ENCODE results near the gene CZIB. TPM values are rescaled to one million over a fixed set of nuclear protein-coding genes. Genes with fewer than 3 reads are reported as not detected.
A peak's percentile ranks its signal among the peaks of the same experiment; 100 is the strongest.

CZIB gene
- total RNA-seq, 2 experiments from 2014 or later: 35.3 to 36.4 TPM

- Mint-ChIP-seq H3K36me3 (ENCODE audit: low read depth) (peaks cover 15% of the 10 kb centered on the region), H3K9me3 (no peaks in the 10 kb centered on the region), H3K27me3 (no peaks in the 10 kb centered on the region), H3K4me1 (ENCODE audit: low read depth) (peaks cover 17% of the 10 kb centered on the region), H3K27ac (no peak overlapping the region), H3K4me3 (no peak overlapping the region)
- ChIA-PET POLR2A (interaction anchor here (0.7 kb wide), 1 partner anchor 165 kb away, joined by 3 read pairs; no protein-coding TSS in a partner anchor), CTCF (no interaction called here)
- ATAC-seq (no peak), DNase-seq (no peak)
- intact Hi-C loops (cut with micrococcal nuclease): no loop called here
- no peak for TF ChIP-seq CTCF (IDR thresholded peaks at IDR 0.05)
Measured at GRCh38 chr1:53241828-53242227, 21.4 kb upstream of the CZIB start.

DNA sequence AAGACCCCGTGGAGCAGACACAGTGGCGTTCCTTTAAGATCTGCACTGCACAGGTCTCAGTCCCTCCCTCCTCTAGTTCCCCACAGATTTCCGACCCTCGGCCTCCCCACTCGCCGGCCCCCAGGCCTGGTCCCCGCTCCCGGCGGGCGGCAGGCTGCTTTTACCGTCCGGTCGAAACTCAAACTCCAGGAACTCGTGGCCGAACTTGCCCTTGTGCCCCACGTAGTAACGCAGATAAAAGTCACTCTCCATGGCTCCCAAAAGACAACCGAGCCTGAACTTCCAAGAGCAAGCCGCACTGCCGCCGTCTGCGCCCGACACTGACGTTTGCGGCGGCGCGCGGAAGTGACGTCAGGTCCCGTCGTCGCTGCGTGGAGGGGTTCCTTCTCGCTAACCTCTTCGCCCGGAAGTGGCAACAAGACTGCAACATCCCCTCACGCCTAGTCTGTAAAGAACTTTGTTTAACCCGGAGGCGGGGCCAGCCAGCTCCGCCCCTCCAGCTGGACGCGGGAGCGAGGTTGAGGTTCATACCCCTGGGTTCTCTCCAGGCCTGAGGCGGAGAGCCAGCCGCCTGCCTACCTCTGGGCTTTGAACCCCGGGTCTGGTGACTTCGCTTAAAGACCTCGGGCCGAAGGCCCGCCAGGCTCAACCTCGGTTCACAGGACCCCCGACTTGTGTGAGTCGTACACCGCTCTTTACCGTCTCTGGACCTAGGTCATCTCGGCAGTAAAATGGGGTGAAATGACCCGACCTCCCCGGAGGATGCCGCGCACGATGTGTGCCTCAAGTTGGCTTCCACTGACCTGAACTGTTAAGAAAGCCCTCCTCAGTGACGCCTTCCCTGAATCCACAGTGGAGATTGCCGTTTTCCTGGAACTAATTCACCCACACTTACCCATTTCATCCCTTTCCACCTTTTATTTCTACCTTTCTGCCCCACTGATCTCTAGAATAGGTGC lies 18.0 kb upstream of the CZIB start, which contains the start of gene MAGOH:
Gene MAGOH (minus strand): TSS at position 322 of the 959 bp plus-strand sequence. CDS start 70 bp downstream, at position 252.
- intact Hi-C loops (cut with micrococcal nuclease): no loop called here
- ChIA-PET POLR2A (interaction anchor here (0.9 kb wide), 1 partner anchor 10 kb away, joined by 3 read pairs; no protein-coding TSS in a partner anchor), CTCF (interaction anchor here (0.6 kb wide), 1 partner anchor 155 kb away, joined by 3 read pairs; no protein-coding TSS in a partner anchor)
- H3K27ac Mint-ChIP-seq: peak within 1 kb of the TSS; percentile 88
- ATAC-seq: peak; percentile 100
- peaks cover 30% of the 10 kb centered on the region for H3K4me1 Mint-ChIP-seq (ENCODE audit: low read depth)
- no peaks in the 10 kb centered on the region for H3K9me3 Mint-ChIP-seq
- no peaks in the 10 kb centered on the region for H3K27me3 Mint-ChIP-seq
- peak within 1 kb of the TSS; percentile 98 for H3K4me3 Mint-ChIP-seq
- H3K36me3 Mint-ChIP-seq (ENCODE audit: low read depth): peaks cover 25% of the 10 kb centered on the region
- DNase-seq: peak; percentile 96
- no peak for TF ChIP-seq CTCF (IDR thresholded peaks at IDR 0.05)

DNA sequence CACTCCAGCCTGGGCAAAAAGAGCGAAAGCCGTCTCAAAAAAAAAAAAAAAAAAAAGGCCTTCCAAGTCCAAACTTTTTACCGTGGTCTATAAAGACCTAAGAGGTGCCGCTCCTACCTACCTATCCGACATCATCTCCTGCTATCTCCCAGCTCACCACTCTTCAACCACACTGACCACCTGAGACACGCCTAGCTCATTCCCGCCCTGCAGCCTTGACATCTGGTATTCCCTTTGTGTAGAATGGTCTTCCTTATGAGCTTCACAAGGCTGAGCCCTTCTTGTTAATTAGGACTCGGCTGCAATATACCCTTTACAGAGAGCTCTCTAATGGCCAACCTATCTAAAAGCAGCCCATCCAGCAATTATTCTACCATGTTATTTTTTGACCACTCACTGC lies 17.2 kb upstream of the CZIB start:
- H3K36me3 Mint-ChIP-seq (ENCODE audit: low read depth): peaks cover 30% of the 10 kb centered on the region
- no peaks in the 10 kb centered on the region for H3K27me3 Mint-ChIP-seq

DNA sequence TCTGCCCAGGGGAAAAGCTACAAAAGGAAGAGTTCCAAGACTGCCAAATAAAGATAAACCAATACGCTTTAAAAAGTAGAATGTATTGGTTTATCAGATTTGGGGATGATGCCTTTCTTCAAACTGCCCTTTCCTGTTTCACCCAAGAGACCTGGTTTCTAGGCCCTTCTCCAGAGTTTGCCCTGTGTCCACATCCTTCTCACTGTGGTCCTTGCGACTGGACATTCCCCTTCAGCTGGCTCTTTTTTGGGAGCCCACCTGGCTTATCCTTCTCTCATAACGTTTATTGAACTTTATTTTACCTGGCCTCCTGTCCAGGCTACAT lies 490 bp upstream of the CZIB start:
- Mint-ChIP-seq H3K36me3 (ENCODE audit: low read depth) (no peaks in the 10 kb centered on the region), H3K27me3 (no peaks in the 10 kb centered on the region), H3K9me3 (no peaks in the 10 kb centered on the region), H3K4me1 (ENCODE audit: low read depth) (peaks cover 20% of the 10 kb centered on the region), H3K4me3 (peak overlapping the region; percentile 88), H3K27ac (peak overlapping the region; percentile 97)
- intact Hi-C loops (cut with micrococcal nuclease): no loop called here
- ChIA-PET POLR2A (interaction anchor here (0.6 to 3.4 kb wide), 6 partner anchors 10 to 854 kb away, joined by 3 to 15 read pairs (median 6); partner anchors contain the start of gene CPT2), CTCF (interaction anchor here (1.7 kb wide), 1 partner anchor 14 kb away, joined by 5 read pairs; no protein-coding TSS in a partner anchor)
- DNase-seq (no peak), ATAC-seq (no peak)
- TF ChIP-seq CTCF (IDR thresholded peaks at IDR 0.05): no peak

More for the DNA sequence above, 17.2 kb upstream of the CZIB start:
- intact Hi-C loops (cut with micrococcal nuclease): no loop called here
- ATAC-seq: no peak
- no peak for DNase-seq
- peaks cover 30% of the 10 kb centered on the region for H3K4me1 Mint-ChIP-seq (ENCODE audit: low read depth)
- H3K9me3 Mint-ChIP-seq: no peaks in the 10 kb centered on the region
- ChIA-PET CTCF (no interaction called here), POLR2A (interaction anchor here (0.9 kb wide), 1 partner anchor 9 kb away, joined by 3 read pairs; no protein-coding TSS in a partner anchor)
- peak overlapping the region; percentile 98 for H3K4me3 Mint-ChIP-seq
- TF ChIP-seq CTCF (IDR thresholded peaks at IDR 0.05): no peak
- peak overlapping the region; percentile 88 for H3K27ac Mint-ChIP-seq
